CD4-positive, alpha-beta T cell treated with Interleukin-2 at 100 ng/mL for 4 hours (primary cell): ENCODE results near the gene ALAS1.
"Not testable (repeated sequence)": the region's sequence is repeated elsewhere in the genome, so short reads cannot be mapped to it uniquely, and the experiment has no call there.

Experiments
- DNase-seq: peaks from one replicate; pipeline ENCODE4 v3.0.0-alpha.2; 2020; ENCODE audit warnings: low spot score

ALAS1 gene

DNA sequence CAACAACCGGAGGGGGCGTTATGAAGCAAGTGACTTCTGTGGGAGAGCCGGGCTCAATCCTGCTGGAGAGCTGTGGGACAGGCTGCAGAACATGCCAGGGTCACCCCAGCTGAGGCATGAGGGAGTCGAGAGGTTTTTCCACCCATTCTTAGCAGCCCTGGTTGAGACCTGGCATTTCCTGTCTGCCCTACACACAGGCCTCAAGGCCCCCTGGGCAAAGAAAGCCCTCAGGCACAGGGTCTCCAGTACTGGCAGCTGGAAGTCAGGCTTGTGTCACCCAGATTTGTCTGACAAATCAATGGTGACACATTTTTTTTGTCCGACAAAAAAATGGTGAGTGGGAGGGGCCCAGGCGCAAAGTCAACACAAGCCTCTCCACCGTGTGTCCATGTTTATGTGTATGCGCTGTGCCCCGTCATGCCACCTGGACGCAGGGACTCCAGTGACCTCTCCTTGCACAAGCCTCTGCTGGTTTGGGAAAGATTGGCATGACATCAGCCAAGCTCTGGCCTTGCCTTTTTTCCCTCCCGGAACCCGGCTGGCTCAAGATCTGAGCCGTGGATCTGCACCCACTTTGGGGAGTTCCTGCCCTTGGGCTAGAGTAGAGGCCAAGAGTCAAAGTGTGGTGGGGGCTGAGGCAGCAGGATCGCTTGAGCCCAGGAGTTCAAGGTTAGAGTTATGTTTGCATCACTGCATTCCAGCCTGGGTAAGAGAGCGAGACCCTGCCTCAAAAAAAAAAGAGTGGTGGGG lies 20.8 kb upstream of the ALAS1 start:
- no peak for DNase-seq

DNA sequence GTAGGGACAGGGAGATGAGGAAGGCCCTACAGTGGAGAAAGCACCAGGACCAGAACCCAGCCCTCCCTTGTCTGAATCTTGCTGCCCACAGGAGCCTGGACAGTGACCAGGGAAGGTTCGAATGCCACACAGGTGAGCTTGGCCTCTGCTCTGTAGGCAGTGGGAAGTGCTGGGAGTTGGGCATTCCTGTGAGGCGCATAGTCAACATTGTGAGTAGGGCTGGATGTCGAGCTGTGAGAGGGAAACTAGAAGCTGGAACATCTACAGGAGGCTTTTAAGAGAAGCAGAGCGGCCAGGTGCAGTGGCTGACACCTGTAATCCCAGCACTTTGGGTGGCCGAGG lies 20.3 kb upstream of the ALAS1 start:
- no peak for DNase-seq

DNA sequence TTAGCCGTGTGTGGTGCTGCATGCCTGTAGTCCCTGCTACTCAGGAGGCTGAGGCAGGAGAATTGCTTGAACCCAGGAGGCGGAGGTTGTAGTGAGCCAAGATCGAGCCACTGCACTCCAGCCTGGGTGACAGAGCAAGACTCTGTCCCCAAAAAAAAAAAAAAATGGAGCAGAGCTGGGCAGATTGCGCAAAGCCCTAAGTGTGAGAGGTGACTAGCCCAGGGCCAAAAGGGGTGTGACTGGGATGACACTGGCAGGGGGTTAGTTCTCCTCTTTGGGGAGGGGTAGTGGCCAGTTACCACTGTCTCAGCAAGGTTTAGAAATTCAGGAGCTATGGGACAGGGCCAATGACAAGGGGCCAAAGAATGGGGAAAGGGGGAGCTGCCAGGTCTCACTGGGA lies 19.8 kb upstream of the ALAS1 start:
- not testable (repeated sequence) for DNase-seq

DNA sequence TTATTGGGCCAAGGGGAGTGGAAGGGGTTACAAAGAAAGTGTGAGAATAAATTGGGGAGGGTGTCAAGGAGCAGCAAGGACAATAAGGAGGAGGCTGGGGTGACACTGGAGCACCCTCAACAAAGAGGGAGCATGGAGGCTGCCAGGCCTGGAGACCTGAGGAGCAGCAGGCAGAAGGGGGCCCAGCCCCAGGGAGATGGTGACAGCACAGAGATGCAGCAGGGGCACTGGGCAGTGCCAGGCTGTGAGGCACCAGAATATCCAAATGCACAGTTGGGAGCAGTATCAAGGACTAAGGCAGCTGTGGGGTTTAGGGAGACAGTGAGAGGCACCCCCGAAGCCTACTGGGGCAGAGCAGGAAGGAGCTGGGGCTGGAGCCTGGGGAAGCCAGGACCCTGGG lies 19.4 kb upstream of the ALAS1 start:
- DNase-seq, result no peak

DNA sequence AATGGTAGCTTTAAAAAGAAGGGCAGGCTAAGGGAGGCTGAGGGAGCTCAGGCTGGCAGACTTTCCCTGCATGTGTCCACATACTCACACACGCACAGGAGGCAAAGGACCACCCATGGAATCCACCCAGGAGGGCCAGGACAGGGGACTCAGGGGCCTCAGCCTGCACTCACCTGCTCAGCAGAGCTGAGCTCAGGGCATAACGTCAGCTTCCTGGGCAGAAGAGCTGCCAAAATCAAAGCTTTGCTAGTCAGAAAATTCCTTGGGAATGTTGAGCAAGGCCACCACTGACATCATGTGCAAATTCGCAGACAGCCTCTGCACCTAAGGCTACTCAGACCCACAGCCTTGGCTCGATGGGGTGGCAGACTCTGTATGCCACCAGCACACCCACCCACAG lies 16.4 kb upstream of the ALAS1 start:
- no peak for DNase-seq

DNA sequence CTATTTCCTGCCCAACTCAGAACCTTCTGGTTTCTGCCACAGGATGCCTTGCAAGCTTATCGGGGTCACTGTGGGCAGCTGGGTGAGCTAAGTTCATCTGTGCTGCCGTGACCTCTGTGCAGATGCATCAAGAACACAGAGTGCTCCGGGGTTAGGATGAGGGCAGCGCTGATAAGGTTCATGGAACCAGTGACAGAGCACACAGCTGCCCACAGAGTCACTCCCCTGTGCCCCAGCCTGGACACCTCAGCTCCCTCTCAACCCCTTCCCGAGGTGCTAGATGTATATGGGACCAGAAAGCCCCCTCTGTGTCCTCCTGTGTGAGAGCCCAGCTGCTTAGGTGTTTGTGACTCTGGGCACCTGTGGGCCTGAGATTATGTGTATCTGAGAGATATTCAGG lies 15.8 kb upstream of the ALAS1 start:
- no peak for DNase-seq

DNA sequence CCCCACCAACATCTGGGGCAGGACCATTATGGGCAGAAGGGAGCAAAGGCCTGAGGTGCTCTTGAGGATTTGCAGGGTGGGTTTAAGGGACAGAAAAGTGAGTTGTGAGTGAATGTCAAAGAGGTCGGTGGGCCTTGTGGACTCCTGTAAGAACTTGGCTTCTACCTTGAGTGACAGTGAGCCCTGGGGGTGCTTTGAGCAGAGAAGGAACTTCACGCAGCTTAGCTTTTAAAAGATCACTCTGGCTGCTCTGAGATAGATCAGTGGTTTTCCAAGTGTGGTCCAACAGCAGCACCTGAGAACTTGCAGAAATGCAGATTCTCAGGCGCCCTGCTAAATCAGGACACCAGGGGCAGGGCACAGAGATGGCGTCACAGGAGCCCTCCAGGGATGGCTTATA lies 15.3 kb upstream of the ALAS1 start:
- DNase-seq, result no peak

DNA sequence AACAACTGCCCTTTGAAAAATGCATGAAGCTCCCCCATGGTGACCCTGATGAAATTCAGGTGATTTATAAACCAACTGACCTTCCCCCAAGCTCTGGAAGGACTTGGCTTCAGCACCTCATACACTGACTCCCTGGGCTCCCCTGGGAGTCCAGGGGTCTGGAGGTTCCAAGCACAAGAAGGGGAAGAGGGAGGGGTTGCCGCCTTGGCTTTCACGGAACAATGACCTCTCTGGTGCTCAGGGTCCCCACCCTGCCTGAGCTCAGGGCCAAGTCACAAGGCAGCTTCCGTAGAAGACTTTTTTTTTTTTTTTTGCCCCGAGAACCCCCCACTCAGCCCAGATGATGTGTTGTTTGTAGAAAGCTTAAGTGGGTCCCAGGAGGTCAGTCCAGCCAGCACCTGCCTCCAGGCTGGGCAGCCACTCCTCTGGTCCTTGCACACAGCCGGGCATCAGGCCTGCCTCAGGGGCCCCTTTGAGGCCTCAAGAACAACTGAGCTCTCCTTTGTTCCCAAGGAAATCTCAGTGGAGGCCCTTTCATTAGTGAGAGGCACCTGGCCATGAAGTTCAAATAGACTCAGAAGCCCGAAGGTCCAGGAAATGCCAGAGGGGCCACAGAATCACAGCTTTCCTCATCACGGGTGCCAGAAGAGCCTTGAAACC lies 14.0 kb upstream of the ALAS1 start:
- no peak for DNase-seq

DNA sequence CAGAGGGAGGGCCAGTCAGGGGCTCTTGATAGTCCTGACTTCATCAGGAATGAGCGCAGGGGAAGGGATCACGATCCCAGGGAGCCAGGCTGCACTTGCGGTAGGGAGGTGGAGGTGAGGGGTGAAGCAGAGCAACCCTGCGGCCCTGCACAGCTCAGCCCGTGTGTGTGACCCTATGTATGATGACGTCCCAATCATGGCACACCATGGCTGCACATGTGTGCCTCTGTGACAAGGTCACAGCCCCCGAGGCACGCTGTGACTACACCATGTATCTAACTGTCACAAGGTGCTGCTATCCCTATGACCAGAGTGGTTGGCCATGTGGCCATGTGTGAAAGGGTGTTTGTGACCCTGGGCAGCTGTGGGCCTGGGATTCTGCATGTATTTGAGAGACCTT lies 13.3 kb upstream of the ALAS1 start:
- DNase-seq, result no peak

DNA sequence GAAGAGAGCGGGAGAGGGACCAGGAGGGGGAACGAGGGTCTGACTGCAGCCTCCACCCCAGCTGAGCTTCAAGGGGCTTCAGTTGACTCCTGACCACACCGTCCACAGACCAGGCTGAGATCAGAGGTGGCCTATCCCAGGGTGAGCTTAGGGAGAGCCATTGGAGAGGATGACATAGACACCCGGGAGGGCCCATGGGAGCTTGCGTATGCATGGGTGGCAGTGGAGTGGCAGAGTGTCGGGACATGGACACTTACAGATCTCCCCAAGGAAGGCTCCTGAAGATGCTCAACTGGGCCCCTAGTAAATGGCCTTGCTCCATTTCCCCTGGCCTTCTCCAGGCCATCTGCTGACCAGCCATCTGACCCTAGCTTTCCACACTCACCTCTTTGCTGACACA lies 12.6 kb upstream of the ALAS1 start:
- DNase-seq, result no peak

DNA sequence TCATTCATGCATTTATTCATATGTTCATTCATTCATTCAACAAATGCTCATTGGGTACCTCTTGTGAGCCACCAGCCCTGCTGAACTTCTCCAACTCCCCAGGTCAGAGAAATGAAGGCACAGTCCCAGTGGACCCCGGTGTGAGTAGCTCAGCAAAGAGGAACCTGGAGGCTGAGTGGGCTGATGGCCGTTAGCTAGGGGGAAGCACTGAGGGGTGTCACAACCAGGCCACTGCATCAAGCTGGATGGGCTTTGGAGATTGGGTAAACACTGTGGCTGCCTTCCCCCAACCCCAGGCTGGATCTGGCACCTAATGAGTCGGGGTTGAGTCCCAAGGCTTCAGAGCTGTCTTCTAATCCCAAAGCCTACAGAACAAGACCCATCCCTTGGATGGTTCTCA lies 12.1 kb upstream of the ALAS1 start:
- DNase-seq, result no peak

DNA sequence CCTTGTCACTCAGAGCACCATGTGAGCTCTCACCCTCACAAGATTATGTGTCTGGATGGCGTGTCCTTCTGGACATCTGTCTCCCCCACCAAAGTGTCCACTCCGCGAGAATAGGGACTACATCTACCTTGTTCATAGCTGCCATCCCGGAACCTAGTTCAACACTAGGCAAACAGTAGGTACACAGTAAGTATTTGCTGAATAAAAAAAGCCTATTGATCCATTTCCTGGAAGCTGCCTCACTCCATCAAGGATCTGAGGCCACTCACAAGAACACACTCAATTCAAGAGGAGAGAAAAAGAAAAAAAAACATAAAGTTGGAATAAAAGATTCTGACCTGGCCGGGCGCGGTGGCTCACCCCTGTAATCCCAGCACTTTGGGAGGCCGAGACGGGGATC lies 11.2 kb upstream of the ALAS1 start:
- no peak for DNase-seq

DNA sequence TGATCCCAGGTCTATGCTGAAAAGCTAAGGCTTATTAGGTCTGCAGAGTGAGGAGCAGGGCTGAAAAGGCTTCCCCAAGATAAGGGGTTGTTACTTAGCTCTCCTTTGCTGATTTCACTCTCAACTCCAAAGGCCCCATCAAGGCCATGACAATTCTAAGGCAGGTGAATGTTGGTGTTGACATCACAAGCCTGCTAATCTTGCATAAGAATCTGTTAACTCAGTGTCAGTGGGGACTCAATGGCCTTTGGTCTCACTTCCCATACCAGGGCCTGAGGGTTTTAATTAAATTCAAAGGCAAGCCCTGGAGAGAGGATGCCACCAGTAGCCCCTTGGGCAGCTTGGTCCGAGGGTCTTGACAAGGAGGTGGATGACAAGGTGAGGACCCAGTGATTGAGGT lies 9.4 kb upstream of the ALAS1 start:
- no peak for DNase-seq

DNA sequence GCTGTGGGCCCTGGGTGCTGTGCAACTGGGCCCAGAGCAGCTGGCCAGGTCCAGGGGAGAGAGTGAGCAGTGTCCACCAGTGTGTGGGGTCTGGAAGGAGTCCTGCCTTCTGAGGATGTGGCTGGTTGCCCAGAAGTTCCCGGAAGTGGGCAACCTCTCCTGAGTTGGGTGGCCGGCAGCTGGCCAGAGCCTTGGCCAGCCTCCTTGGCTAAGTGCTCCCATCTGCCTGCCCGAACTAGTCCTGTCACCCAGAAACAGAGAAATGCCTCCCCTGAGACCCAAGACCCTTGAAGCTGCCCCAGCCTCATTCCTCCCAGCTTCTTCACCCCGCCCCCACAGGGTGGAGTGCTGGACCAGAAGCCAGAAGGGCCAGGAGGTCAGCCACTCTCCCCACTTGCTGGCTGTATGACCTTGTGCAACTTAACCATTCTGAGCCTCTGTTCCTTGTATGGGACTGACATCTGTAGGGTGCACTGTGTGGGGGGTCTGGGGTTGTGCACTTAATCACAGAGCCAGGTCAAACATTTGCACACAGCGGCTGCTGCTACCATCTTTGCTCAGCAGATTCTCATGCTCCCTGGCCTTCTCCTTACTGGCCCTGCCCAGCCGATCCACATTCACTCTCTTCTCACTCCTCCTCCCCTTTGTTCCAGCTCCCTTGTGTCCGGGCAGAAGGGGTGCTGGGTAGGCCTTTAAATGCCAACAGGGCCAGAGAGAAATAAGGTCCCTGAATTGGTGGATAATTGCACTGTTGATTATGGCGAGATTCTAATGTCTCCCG lies 7.5 kb upstream of the ALAS1 start:
- DNase-seq, result no peak

DNA sequence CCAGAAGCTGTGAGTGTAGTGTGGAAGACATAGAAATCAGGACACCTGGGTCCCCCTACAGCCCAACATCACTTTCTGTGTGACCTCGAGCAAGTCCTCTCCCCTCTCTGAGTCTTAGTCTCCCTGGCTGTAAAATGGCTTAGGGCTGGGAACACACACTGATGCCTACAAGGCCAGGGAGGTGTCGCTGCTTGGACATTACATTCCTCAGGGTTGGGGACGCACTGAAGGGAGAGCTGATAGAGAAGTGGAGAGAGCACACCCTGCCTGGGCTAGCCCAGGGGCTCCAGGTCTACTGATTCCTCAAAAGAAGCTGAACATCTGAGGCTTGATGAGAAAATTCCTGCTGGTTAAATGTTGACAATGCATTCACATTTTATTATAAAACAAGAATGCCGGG lies 6.3 kb upstream of the ALAS1 start:
- no peak for DNase-seq

DNA sequence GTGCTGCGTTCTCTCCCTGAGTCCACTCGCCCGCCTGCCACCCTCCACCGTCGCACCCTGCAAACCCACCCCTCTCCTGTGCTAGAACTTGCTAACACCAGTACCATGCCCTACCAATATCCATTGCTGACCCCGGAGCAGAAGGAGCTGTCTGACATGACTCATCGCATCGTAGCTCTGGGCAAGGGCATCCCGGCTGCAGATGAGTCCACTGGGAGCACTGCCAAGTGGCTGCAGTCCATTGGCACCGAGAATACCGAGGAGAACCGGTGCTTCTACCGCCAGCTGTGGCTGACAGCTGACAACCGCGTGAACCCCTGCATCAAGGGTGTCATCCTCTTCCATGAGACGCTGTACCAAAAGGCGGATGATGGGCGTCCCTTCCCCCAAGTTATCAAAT lies 4.9 kb upstream of the ALAS1 start:
- no peak for DNase-seq

DNA sequence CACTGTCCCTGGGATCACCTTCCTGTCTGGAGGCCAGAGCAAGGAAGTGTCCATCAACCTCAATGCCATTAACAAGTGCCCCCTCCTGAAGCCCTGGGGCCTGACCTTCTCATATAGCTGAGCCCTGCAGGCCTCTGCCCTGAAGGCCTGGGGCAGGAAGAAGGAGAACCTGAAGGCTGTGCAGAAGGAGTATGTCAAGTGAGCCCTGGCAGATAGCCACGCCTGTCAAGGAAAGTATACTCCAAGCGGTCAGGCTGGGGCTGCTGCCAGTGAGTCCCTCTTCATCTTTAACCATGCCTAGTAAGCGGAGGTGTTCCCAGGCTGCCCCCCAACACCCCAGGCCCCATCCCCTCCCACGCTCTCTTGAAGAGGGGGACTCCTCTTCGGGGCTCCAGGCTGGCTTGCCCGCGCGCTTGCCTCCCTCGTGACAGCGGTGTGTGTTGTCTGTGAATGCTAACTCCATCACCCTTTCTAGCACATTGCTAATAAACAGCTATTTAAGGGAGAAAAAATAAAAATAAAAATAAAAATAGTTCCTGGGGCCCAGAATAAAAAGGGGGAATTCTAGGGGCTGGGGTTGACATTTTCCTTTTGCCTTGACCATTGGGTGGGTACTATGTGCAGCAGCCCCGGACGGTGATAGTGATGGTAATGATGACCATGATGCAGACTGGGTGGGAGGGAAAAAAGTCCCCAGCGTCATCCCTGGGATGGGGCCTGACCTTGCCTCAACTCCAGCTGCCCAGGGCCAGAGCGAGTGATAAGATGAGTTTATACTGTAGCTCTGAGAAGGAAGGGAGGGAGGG lies 3.3 kb upstream of the ALAS1 start:
- no peak for DNase-seq

DNA sequence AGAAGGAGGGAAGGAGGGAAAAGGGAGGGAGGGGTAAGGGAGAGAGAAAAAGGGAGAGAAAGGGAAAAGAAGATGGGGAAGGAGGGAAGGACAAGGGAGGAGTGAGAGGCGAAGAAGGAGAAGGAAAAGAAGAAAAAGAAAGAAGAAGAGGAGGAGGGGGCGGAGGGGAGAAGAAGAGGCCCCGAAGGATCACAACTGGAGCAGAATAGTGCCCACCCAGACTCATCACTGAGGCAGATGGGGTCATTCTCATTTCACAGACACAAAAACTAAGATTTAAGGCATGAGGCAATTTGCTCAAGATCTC lies 2.7 kb upstream of the ALAS1 start:
- no peak for DNase-seq

DNA sequence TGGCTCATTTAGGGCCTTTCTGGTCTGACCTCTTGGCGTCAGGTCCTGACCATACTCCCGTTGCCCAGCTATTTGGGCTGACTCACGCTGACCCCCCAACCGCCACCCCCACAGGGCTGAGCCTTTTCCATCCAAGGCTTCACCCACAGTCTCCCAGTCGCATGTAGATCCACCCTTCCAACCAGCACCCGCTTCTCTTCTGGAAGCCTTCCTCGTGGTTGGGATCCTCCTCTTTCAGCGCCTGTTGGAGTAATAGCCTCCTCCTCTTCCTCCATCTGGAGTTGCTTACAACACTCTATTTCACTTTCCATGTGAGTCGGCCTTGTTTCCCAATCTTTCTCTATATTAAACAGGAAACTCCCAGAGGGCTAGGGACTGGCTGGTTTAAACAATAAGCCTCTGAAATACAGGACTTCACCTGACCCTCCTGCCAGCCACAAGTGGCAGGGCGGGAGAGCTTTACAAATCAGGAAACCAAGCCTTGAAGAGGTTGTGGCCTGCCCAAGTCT lies 2.1 kb upstream of the ALAS1 start:
- DNase-seq, result no peak

DNA sequence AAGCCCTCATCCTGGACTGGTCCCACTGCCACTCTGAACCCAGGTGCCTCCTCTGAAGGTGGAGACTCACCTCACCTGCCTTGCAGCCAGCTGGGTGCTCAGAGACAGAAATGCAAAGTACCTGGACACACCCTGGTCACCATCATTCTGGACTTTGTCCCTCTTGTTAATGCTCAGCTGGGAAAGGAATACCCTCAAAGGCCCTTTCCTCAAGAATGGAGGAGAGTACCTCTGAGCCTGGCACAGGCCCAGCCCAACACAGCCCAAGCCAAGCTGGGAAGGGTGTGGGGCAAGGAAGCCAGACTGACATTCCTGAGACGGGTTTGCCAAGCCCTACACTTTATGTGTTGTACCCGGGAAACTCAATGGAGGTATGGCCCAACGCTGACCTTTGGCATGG lies 983 bp upstream of the ALAS1 start:
- DNase-seq, result no peak

DNA sequence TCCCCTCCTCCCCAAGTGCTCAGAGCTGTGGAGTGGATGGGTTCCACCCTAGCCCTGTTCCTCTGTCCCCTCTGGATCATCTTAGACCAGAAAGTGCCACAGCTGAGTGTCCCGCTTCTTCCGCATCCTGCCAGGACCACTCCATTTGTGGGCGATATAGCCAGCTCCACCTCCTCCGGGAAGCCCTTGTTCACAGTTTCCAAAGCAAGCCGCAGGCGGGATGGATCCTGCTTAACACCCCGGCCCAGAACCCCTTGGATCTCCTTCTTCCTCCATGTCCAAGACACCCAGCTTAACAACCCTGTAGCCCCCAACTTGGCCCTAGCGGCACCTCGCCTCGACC lies 490 bp upstream of the ALAS1 start:
- no peak for DNase-seq
